Stromal cell of bone marrow (primary cell): ENCODE results near the gene MLN.

Experiments used
- DNase-seq: peaks from one replicate; pipeline ENCODE4 v3.0.0-alpha.2; 2012; ENCODE audit warnings: low read depth

MLN gene

DNA sequence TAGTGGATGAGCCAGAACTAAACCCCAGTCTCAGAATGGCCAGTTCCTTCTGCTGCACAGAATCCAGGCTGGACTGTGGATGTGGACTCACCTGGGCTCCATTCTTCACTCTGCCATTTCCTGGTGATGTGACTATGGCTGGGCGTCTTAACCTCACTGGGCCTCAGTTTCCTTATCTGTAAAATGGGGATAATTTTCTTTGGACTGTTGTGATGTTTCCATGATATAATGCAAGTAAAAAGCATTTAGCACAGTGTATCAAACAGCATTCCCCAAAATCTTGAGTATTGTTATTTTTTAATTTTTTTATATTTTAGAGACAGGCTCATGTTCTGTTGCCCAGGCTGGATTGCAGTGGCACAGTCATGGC is 51.2 kb downstream of the MLN start:
- no peak for DNase-seq

DNA sequence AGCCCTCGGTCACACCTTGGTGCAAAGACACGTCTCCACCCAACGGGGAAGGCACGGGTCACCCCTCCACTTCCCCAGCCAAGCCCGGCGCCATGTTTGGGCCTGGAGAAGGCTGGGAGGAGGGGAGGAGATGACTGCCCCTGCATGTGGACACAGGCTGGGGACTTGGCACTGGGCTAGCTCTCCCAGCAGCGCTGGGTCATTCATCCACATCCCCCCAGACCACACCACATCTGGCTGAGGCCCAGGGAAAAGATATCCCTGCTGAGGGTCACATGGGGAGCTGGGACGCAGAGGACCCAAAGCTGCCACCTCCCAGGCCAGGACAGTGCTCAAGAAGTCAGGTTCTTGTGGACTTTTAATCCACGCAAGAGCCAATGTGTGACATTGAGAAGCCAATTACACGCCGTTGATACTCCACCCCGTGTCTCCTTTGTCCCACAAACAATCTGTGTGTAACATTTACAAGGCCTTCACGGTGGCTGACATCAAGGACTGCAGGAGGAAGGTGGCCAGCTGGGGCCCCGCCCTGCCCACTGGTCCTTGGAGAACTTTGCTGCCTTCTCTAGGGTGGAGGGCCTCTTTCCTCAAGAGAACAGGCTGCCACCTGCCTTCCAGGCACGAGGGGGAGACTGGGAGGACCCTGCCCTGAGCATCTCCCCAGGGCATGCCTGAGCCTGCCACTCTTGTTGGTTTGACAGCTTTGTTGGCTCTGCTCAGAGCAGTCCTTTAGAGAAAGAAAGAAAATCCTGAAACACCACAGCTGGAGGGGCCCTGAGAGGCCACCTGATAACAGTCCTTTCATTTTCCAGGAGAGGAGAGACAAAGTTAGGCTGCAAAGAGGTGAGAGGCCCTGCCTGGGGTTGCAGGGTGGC is 51.8 kb downstream of the MLN start:
- no peak for DNase-seq

DNA sequence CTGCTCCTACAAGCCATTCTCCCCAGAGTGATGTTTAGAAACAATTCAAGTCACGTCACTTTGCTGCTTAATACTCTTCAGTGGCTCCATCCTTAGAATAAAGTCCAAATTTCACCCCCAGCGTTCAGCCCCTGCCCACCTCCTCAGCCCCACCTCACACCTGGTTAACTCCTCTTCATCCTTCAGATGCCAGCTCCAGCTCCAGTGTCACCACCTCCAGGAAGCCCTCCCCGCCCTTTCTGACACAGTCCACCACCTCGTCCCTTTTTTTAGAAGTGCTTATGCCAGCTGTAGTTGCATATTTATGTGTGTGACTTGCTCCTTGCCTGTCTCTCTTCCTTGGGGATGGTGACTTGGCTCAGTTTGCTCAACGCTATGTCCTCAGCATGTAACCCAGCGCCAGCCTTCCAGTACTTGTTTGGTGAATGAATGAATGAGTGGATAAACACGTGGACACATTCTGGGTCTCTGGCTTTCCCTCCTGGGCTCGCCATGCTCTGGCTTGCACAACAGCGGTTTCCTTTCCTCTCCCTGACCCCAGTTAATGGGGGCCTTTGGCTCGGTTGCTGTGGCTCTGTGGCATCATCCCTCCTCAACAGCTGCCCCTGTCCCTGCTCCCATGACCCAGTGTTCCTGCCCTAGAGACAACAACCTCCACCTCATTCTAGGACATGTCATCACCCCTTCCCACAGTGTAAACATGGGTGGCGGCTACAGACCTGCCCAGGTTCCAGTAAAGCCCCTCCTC is 53.4 kb downstream of the MLN start:
- DNase-seq = no peak

DNA sequence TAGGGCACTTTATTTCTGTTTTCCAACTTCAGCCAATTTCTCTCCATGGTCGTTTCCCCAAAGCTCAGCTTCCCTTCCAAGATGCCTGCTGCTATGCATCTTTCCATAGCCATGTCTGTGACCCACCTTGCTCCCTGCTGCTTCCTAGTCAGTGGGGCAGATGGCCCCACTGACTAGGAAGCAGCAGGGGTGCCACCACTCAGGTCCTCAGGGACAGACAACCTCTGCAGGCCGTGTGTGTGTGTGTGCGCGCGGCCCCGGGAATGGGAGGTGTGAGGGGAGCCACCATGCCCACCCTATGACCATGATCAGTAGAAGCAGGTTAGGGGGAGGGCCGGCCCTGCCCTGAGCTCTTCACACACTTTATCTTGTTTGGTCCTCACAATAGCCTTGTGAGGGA is 54.4 kb downstream of the MLN start:
- no peak for DNase-seq

DNA sequence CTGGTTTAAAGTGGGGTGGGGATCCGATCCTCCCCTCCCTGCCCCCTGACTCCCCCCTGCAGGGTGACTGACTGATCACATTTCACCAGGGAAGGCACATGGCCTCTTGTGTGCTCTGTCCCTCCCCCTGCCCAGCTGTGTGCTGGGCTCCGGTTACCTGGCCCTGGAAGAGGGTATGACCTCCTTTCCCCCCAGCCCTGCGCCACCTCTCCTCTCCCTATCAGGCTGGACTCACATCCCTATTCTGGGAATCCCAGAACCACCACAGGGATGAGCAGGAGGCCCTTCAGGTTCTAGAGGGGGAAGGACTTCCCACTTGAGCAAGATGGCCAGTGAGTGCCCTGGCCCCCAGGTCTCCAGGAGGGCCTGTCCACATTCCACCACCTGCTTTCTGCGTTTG is 55.0 kb downstream of the MLN start:
- no peak for DNase-seq

DNA sequence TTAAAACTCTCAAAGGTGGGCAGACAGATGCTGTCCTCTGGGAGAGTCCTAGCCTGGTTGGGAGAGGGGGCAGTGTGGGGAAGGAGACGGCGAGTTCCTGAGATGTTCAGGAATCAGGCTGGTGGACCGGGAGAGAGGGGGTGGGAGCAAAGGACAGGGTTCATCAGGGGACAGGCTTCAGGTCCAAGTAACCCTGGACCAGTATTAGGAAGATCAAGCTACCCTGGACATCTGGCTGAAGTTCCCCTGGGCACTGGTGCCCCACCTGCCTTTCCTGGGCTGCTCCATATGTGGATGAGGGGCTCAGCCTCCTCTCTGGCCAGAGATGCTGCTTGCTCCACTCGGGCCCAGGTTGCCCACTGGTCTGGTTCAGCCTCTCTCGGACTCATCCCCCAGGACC is 56.0 kb downstream of the MLN start:
- DNase-seq = no peak

DNA sequence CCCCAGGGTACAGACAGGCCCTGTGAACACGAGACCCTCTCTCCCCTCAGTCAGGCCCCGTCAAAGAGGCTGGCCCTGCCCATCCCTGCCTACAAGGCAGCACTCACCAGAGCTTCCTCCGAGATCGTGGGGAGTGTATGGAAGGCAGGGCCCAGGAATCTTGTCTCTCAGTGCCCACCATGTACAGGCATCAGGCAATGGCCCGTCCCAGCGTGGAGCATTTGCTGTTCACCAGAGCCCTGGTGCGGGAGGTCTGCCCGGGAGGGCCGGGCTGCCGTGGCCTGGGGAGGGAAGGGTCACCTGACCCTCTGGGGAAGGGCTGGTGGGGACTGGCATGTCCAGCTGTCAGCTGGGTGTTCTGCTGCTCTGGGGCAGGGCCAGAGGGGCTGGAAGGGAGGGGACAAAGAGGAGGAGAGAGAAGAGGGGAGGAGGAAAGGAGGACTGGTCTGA is 57.1 kb downstream of the MLN start, which contains the start of gene IP6K3:
Gene IP6K3, minus strand, starts transcription at position 255 of the 450 bp plus-strand sequence. CDS start 11,429 bp downstream, outside the sequence.
- DNase-seq = no peak

DNA sequence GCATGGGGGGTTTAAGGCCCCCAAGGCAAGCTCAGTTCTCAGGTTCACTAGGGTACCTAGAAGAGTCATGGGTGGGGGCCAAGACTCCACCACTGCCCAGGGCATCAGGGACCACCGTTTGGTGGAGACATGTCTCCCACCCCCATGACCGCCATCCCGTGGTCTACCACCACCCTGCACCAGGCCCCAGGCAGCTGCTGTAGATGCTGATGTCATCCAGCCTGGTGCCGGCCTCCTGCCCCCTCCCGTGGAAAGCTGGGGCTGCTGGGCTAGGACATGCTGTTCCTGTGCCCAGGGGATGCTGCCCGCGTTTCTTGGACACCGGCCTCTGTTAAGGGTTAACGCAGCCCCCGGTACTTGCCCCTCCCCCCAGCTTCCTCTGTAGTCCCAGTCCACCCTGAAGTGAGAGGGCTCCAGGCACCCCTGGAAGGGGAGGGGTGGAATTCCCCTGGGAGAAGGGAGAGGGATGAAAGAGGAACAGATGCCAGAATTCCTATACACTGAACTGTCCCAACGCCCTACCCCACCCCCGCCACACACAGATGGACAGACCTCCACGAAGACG is 57.7 kb downstream of the MLN start:
- DNase-seq = no peak

DNA sequence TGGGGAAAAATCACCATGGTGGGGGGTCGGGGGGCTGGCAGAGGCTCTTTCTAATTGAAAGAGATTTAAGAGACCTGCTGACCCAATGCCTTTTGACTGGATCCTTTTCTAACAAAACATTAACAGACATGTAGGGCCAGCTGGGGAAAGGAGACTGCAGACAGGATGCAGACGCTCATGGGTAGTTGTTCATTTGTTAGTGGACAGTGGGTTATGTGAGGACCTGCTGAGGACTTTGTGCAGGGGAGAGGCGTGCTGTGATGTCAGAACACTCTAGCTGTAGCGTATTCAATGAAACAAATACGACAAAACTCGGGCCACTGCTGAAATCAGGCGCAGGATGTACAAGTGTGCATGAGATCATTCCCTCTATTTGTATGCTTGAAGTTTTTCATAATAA is 58.3 kb downstream of the MLN start:
- DNase-seq = no peak

DNA sequence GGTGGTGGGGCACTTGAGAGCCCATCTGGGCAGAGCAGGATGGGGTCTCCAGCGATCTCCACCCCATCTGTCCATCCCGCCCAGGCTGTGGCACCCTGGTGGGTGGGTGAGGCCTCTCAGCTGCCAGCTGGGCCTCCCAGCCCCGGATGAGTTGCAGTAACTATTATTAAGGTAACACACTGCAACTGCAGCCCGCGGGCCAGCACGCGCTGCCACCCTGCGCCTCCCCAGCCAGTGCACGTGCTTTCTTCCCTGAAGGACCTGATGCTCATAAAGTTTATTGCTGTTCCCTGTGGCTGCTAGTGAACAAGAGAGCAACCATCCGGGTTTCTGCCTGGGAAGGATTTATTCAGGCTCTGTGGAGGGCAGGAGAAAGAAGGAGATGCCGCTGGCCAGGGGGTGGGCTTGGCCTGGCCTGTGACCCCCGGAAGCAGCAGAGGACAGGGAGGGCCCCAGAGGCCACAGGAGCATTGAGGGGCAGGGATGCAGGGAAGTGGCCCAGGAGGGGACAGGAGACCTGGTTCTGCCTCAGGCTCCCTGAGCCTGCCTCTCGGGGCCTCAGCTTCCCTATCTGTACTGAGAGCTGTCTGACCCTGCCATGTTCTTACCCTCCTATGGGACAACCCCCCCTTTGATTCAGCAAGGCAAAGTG is 58.8 kb downstream of the MLN start:
- no peak for DNase-seq
